ENCODE data around the gene UQCRHL.
"Not testable (repeated sequence)": the region's sequence is repeated elsewhere in the genome, so short reads cannot be mapped to it uniquely, and the experiment has no call there.

UQCRHL gene

GRCh38 chr1:15807549-15807948 lies at the start of gene UQCRHL:
Gene UQCRHL, minus strand, starts transcription at chr1:15807649. Its CDS starts 0 bp downstream, at chr1:15807649.
- DNase-seq = not testable (repeated sequence)

DNA sequence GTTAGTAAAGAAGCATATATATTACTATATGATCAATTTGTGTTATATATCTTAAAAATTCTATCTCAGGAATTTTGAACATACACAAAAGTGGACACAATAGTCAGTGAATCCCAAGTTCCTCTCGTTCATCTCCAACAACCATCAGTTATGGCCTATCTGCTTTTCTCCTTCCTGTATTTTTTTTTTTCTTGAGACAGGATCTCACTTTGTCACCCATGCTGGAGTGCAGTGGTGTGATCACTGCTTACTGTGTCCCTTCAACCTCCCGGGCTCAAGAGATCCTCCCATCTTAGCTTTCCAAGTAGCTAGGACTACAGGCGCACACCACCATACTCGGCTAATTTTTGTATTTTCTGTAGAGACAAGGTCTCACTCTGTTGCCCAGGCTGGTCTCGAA lies 49.4 kb upstream of the UQCRHL start:
- no peak for DNase-seq

DNA sequence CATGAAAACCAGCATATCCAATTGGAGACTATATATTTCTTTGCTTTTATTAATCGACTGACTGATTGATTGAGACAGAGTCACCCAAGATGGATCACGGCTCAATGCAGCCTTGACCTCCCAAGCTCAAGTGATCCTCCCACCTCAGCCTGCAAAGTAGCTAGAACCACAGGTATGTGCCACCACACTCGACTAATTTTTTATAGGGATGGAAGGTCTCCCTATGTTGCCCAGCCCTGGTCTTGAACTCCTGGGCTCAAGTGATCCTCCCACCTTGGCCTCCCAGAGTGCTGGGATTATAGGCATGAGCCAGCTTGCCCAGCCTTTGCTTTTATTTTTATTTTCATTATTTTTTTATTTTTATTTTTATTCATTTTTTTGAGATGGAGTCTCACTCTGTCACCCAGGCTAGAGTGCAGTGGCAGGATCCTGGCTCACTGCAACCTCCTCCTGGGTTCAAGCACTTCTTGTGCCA lies 45.4 kb upstream of the UQCRHL start:
- DNase-seq = no peak

GRCh38 chr1:15852036-15852827 lies 44.8 kb upstream of the UQCRHL start:
- DNase-seq = no peak

DNA sequence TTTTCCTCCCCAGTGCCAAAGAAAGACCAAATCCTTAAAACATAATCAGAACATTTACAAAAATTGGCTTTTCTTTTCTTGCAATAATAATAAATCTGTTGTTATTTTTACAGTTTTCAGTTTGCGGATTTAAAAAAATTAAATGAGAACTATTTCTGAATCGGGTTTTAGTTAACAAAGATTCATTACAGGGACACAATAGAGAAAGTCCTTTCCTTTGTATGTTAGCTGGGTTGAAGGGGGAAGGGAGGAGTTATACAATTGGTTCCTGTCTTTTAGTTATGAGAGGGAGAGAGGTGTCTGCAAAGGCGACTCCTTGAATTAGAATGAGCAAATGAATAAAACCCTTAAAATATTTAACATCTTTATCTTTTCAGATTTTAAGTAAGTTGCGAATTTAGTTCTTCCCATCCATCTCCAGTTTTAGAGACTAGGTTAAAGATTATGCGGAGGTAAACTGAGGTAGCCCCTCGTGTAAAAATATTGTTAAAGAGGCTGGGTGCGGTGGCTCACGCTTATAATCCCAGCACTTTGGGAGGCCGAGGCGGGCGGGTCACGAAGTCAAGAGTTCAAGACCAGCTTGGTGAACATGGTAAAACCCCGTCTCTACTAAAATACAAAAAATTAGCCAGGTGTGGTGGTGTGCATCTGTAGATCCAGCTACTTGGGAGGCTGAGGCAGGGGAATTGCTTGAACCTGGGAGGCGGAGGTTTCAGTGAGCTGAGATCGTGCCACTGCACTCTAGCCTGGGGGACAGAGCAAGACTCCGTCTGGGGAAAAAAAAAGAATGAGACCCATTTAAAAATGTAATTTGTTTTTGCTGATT lies 44.0 kb upstream of the UQCRHL start:
- DNase-seq = no peak

GRCh38 chr1:15850471-15851001 lies 43.1 kb upstream of the UQCRHL start:
- DNase-seq = no peak

GRCh38 chr1:15849775-15850324 lies 42.4 kb upstream of the UQCRHL start:
- peak; percentile 43 for DNase-seq

- DNase-seq = peak; percentile 74
Observed at GRCh38 chr1:15848929-15849774, 41.7 kb upstream of the UQCRHL start.

DNA sequence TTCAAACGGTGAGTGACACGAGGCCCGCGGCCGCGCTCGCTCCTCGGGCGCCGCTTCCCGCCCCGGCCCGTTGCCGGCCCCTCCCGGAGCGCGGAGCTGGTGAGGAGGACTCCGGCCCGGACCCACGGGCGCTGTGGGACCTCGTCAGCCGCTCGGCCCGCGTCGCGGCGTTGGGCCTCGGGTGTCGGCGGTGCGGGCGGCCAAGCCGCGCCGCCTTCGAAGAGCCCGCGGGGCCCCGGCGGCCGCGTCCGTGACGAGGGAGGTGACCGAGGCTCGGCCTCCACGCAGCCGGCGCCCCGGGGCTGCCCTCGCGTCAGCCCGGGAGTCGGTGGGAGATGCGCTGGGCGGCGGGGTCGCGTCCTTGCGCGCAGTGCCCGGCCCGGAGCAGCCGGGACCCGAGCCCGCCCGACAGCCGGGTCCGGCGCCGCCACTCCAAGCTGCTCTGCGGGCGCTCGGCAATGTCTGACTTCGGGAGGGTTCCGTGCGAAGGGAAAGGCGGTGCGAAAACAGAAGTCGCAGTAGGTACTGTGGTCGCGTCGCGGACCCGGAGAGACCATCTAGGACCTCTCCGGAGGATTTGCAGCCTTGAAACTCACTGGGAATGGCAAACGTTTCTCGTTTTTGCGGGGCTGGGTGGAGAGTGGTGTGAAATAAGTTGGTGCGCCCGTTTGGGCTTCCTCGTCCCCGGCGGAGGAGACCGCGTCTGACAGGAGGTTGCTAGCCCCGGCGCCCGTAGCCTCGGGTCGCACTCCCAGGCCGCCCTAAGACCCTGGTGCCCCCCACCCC lies 40.9 kb upstream of the UQCRHL start:
- peak; percentile 55 for DNase-seq

DNA sequence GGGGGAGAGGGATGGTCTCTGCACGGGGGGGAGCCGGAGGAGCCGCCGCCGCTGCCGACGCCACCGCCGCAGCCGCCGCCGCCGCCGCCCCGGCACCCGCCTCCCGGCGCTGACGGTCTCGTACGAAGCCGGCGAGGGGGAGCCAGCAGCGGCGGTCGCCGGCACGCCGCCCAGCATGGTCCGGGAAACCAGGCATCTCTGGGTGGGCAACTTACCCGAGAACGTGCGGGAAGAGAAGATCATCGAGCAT lies 40.4 kb upstream of the UQCRHL start:
- no peak for DNase-seq

- peak; percentile 97 for DNase-seq
Observed at GRCh38 chr1:15847100-15847892, 39.8 kb upstream of the UQCRHL start, which contains the start of gene SPEN. Gene SPEN, plus strand, starts transcription at chr1:15847707. Its CDS starts 361 bp downstream, at chr1:15848068.

- DNase-seq = not testable (repeated sequence)
Observed at GRCh38 chr1:15846056-15846455, 38.6 kb upstream of the UQCRHL start.

DNA sequence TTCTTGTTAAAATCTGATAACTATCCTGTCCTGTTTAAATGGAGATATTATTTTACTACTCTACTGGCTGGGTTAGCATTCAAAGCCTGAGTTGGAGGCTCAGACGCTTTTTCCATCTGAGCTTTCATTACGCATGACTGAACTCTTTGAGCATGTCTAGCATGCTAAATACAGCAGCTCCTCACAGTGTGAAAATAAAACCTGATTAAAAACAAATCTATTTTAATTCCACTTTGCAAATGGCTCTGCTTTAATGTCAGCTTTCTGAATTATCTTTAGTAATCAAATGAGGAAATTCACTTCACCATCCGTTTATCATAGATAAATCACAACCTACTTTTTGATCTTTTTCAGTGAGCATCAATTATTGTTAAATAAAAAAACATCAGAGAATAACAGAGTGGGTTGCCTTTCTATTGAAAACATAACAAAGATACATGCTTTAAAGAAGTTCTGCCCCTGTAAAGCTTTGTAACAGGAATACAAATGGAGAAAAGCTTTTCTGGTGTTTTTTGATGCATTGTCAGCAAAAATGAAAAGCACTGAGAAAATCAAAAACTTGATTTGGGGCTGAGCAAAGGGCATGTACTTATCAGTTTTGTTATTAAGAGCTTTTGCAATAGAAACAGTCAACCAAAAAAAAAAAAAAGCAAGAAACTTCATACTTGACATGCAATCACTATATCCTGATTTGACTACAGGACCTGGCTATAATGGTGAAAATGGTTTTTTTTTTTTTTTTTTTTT lies 36.5 kb upstream of the UQCRHL start:
- no peak for DNase-seq

DNA sequence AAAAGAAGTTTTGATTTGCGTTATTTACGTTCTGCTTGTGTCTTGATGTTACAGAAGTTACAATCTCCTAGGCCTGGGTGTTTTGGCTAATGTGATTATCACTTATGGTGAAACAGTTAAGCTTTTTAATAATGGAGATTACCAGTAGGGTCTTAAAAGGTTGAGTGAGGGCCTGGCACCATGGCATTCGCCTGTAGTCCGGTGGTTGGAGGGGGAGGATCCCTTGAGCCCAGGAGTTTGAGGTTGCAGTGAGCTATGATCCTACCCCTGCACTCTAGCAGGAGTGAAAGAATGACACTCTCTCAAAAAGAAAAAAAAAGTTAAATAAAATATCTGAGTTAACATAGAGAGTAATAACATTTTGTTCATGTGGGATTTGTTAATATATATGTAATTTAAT lies 31.3 kb upstream of the UQCRHL start:
- no peak for DNase-seq

- no peak for DNase-seq
Observed at GRCh38 chr1:15837931-15838330, 30.5 kb upstream of the UQCRHL start.

DNA sequence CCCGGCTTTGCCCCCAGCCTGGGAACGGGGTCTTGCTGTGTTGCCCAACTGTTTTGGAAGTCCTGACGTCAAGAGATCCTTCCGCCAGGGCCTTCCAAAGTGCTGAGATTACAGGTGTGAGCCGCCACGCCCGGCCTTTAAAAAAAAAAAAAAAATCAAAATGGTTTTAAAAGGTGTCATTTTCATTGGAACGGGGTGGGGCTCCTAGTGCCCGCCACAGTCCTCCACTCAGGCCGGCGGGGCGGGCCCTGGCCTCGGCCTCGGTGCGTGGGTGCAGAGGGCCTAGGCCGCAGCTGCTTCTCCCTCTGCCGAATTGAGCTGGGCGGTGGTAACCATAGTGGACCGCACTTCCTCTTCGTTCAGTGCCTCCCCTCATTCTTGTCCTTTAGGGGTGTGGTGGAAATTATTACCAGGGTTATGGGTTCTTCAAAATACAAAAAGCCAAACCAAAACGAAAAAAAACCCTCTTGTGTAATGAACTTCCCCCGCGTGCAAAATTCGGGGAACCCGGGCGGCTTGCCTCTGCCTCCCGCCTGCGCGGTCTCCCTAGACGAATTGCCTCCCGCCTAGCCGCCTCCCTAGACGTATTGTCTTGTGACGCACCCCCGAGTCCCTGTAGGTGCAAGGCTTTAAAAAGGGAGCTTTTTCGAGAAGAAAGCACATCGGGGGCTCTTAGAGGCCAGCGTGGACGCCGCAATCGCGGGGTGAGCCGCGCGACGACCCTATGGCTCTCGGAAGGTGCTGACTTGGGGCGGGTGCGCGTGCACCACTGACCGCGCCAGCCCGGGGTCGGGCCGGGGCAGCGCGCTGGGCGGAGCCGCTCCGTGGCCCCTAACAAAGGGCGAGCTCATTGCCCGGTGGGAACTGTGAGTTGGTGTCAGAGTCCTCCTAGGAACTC lies 29.6 kb upstream of the UQCRHL start:
- DNase-seq = peak; percentile 47

DNA sequence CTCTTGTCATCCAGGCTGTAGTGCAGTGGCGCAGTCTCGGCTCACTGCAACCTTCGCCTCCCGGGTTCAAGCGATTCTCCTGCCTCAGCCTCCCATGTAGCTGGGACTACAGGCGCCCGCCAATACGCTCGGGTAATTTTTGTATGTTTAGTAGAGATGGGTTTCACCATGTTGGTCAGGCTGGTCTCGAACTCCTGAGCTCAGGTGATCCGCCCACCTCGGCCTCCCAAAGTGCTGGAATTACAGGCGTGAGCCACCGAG lies 29.0 kb upstream of the UQCRHL start:
- DNase-seq = not testable (repeated sequence)

GRCh38 chr1:15835741-15836510 lies 28.5 kb upstream of the UQCRHL start:
- DNase-seq = peak; percentile 100
